Measurements from ENCODE around the gene STPG4.
"Not testable (repeated sequence)": the region's sequence is repeated elsewhere in the genome, so short reads cannot be mapped to it uniquely, and the experiment has no call there.

Gene STPG4

DNA sequence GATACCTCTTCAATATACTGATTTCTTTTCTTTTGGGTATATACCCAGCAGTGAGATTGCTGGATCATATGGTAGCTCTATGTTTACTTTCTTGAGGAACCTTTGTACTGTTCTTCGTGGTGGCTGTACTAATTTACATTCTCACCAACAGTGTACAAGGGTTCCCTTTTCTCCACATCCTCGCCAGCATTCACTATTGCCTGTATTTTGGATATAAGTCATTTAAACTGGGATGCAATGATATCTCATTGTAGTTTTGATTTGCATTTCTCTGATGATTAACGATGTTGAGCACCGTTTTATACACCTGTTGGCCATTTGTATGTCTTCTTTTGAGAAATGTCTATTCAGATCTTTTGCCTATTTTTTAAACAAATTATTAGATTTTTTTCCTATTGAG is 30.4 kb downstream of the STPG4 start:
- not testable (repeated sequence) for DNase-seq

DNA sequence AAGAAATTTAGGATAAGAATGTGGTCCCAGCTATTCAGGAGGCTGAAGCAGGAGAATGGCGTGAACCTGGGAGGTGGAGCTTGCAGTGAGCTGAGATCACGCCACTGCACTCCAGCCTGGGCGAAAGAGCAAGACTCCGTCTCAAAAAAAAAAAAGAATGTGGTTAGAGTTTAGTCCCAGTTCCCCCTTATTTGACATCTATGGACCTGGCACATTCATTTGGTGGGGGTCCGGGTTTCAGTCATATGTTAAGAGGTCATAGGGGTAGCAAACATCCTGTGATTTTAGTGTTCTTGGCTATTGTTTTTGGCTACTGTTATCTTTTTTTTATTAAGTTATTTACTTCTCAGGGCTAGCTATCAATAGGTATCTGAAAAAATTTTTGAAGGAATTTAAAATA is 34.7 kb downstream of the STPG4 start:
- DNase-seq = not testable (repeated sequence)

DNA sequence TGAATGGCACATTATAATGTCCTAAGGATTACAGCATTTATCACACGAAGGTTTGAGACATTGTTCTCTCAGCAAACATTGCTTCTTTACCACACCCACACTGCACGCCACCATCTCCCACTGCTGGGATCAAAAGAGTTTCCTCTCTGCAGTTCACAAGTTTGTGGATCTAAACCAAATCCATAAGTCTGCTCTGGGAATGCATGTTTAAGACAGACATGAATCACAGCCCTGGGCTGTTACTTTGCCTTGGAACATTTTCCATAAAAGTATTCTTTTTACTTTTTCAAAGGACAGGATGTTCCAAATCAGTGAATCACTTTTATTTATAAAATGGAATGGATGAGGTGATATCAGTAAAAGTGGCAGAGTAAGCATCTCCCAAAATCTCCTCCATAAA is 36.1 kb downstream of the STPG4 start:
- DNase-seq = no peak

DNA sequence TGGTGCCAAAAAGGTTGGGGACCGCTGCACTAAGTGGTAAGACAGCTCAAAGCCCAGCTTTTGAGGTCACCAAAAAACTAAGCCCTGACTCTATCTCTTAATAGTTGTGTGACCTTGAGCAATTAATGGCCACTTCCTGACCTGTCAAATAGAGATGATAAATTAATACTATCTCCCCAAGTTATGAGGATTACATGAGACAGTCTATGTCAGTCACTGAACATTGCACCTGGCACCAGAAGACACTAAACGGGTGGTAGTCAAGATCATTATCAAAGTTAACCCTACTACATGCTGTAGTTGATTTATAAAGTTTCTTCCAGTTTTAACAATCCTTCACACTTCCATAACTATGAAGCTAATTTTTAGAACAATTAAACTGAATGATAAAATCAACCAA is 36.5 kb downstream of the STPG4 start:
- DNase-seq = no peak

DNA sequence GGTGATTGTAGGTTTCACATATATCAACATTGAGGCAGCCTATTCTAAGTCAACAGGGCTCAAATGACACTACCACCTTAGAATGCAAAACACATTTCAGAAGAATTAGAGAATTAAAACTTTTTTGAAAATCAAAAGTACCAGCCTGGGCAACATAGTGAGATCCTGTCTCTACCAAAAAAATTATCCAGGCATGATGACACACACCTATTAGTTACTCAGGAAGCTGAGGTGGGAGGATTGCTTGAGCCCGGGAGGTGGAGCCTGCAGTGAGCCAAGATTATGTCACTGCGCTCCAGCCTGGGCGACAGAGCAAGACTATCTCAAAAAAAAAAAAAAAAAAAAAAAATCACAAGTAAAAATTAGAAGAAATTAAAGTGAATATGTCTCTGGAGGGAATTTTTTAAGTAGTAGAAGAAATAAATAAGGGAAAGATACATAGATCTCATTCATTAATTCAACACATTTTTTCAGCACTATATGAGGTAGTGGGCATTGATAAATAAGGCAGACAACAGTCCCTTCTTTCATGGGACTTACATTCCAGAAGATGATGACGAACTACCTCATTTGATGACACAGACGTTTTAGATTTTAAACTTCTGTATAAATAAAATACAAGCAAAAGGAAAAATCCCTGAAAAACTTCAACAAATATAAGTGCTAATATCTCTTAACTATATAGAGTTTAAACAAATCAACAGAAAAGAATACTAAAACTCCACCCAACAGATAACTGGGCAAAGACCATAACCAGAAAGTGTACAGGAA is 42.3 kb downstream of the STPG4 start:
- DNase-seq = no peak

DNA sequence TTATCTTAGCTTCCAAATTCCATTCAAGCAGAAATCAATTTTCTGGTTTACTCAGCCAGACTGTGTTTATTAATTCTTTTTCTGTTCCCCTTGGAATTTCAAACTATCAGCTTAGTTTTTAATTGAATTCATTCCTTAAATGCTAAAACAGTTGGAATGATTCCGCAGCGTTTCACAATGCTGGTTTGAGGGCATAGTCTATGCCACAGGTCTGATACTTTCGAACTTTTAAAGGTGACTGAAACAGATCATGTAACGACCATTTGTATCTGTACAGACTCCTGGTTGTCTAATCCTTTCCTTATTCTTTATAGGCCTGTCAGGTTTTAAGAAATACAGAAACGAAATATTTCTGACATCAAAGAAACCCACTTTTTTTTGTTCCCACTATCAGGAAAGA is 45.4 kb downstream of the STPG4 start:
- no peak for DNase-seq

DNA sequence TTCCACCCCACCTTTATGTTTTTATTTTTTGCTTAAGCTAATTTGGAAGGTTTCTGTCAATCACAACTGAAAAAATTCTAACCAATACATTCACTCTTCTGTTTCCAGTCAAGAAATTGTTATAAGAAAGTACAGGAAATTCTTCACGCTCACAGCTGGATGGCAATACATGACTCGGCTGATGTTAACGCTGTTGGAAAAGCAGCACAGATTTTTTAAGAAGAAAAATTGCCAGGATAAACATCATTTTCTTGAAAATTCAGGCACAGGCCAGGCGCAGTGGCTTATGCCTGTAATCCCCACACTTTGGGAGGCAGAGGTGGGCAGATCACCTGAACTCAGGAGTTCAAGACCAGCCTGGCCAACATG is 46.1 kb downstream of the STPG4 start:
- no peak for DNase-seq

DNA sequence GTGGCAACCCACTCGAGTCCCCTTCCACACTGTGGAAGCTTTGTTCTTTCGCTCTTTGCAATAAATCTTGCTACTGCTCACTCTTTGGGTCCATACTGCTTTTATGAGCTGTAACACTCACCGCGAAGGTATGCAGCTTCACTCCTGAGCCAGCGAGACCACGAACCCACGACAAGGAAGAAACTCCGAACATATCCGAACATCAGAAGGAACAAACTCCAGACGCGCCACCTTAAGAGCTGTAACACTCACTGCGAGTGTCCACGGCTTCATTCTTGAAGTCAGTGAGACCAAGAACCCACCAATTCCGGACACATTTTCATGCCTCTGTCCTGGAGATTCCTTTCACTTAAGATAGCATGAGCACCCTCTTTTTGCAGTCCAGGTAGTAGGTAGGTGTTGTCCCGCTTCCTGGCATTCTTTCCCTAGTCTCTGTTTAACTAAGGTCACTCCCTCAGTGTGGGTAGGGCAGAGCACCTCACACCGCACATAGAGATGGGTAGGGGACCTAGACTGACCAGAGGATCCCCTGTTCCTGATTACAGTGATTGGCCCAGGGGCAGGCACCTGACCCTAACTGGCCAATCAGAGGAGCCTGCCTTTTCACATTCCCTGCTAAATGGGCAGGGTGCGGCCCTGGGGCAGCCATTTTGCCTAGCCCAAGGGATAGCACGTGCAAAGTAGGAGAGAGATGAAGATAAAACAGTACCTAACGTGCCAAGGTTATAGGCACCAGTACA is 46.7 kb downstream of the STPG4 start:
- DNase-seq = not testable (repeated sequence)

DNA sequence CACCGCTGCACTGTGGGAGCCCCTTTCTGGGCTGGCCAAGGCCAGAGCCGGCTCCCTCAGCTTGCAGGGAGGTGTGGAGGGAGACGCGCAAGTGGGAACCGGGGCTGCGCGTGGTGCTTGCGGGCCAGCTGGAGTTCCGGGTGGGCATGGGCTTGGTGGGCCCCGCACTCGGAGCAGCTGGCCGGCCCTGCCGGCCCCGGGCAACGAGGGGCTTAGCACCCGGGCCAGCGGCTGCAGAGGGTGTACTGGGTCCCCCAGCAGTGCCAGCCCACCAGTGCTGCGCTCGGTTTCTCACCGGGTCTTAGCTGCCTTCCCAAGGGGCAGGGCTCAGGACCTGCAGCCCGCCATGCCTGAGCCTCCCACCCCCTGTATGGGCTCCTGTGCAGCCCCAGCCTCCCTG is 47.9 kb downstream of the STPG4 start:
- not testable (repeated sequence) for DNase-seq

DNA sequence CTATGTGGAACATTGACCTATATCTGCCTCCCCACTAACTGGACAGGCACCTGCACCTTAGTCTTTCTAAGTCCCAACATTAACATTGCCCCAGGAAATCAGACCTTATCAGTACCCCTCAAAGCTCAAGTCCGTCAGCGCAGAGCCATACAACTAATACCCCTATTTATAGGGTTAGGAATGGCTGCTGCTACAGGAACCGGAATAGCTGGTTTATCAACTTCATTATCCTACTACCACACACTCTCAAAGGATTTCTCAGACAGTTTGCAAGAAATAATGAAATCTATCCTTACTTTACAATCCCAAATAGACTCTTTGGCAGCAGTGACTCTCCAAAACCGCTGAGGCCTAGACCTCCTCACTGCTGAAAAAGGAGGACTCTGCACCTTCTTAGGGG is 48.9 kb downstream of the STPG4 start:
- DNase-seq = not testable (repeated sequence)

DNA sequence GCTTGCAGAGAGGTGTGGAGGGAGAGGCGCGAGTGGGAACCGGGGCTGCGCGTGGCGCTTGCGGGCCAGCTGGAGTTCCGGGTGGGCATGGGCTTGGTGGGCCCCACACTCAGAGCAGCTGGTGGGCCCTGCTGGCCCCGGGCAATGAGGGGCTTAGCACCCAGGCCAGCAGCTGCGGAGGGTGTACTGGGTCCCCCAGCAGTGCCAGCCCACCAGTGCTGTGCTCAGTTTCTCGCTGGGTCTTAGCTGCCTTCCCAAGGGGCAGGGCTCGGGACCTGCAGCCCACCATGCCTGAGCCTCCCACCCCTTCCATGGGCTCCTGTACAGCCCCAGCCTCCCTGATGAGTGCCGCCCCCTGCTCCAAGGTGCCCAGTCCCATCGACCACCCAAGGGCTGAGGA is 55.4 kb downstream of the STPG4 start:
- not testable (repeated sequence) for DNase-seq

DNA sequence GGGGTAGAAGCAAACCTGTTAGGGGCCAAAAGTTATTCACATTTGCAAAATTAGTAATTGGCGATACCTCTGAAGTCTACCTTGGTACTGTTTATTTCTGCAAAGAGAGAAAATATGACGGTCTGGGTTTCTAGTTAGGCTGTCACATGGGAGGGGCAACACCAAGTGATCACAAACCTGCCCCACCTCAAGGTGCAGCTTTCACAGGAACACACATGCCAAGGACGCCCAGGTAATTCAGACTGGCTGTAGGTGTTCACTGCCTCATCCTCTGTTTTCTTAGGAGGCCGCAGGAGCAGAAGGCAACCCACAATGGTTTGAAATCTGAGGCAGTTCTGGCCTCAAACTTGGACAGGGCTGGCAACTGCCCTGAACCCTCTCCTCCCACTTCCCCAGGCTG is 56.2 kb downstream of the STPG4 start:
- DNase-seq = no peak

DNA sequence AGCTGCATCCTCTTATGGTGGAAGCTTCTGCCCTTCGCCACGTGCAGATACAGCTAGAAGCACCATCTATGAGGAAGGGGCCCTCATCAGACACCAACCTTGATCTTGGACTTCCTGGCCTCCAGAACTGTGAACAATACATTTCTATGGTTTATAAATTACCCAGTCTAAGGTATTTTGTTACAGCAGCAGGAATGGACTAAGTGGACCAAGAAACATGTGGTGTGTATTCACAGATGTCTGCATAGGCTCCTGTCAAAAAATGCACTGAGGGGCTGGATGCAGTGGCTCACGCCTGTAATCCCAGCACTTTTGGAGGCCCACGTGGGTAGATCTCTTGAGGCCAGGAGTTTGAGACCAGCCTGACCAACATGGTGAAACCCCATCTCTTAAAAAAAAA is 57.5 kb downstream of the STPG4 start:
- DNase-seq = no peak

DNA sequence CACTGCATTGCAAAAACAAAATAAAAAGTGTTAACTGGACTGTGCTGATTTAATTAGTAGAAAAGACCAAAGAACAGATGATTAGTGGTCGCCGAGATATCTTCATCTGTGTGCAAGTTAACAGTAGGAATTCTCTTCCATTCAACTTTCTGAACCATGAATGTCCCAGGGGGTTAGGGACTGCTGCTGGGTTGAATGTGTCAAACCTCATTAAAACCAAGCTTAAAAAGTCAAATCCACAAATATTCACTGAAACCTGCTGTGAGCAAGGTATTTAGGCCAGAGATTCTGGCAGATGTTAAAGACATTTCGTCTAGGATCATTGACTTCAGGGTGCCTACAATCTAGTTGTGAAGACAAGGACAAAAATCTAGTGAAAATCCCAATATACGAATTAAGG is 58.7 kb downstream of the STPG4 start:
- no peak for DNase-seq

DNA sequence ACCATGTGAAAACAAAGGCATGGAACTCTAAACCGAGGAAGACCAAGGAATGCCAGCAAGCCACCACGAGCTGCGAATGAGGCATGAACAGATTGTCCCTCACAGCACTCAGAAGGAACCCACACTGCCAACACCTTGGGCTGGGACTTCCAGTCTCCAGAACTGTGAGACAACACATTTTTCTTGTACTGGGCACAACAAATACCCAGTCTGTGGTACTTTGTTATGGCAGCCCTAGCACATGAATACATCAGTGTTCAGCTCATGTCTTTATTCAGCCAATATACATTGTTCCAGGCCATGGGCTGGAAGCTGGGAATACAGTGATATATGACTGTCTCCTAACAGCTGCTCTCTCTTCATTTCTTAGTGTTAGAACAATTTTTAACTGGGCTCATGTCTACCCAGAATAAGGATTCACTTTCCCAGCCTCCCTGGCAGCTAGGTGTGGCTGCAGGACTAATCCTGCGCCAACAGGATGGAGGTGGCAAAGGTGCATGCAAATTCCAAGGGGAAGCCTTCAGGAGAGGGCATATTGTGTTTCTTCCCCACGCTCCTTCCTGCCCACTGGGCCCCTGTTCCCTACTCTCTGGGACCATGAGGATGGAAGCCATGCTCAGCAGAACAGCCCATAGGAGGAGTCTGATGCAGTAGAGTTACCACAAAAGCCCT is 59.6 kb downstream of the STPG4 start:
- no peak for DNase-seq

DNA sequence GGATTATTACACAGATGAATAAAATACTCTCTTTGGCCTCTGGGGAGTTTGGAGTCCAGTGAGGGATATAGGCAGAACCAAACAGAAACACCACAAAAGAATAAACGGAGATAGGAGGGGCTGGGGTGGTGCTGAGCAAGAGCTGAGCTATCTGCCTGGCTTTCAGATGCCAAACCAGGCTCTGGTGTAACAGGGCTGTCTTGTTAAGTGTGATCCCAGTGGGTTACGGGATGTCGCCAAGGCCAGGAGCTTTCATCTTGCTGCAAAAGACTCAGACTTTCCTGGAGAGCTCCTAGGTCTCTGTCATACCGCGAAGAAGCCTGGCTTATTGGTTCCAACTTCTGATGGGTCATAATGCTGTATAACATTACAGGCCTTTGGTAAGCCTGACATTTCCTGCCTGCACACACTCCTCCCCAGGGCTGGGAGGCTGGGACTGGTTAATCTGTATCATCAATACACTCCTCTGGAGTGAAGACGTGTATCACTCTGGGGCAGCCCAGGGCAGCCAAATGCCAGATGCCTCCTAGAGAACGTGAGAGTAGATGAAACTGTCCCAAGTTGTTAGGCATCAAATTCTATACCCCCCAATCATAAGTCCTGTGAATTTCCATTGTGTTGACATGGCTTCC is 60.5 kb downstream of the STPG4 start:
- DNase-seq = no peak

DNA sequence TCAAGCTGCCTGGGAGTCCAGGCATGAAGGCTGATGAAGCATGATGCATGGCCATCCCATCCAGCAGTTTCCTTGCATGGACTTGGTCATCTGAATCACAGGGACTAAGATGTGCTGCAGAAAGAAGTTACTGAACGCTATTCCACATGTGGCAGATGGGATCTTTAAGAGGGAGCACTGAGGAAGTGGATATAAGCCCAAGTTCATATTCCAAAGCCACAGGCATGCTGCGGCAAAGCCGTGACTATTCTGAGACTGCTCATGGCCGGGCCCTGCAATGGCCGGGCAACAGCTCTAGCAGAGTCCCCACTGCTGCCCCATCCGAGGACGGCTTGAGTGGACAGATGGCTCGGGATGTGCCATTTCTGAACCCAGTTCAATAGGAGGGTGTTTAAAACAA is 61.5 kb downstream of the STPG4 start:
- no peak for DNase-seq

DNA sequence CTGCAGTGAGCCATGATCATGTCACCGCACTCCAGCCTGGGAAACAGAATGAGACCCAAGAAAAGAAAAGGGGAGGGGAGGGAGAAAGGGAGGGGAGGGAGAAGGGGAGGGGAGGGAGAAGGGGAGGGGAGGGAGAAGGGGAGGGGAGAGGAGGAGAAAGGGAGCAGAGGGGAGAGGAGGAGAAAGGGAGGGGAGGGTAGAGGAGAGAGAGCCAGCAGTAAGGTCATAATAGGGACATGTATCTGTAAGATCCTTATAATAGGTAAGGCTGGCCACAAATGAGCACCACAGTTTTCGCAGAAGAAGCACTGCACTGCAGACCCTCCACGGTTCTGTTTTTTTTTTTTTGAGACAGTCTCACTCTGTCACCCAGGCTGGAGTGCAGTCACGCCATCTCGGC is 62.6 kb downstream of the STPG4 start:
- no peak for DNase-seq

DNA sequence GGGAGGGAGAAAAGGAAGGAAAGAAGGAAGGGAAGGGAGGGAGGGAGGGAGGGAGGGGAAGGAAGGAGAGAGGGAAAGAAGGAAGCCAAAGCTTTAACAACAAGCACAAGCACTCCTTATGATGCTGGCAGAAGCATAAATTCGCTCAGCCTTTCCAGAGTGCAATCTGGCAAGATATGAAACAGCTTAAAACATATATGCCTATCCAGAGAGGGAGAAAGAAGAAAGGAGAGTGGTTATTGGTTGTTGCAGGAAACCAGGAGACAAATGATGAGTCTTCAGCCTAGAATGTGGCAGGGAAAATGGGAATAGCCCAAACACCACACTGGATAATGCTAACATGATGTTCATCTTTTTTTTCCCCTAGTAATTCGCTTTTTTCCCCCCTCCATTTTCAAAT is 64.0 kb downstream of the STPG4 start:
- DNase-seq = no peak

DNA sequence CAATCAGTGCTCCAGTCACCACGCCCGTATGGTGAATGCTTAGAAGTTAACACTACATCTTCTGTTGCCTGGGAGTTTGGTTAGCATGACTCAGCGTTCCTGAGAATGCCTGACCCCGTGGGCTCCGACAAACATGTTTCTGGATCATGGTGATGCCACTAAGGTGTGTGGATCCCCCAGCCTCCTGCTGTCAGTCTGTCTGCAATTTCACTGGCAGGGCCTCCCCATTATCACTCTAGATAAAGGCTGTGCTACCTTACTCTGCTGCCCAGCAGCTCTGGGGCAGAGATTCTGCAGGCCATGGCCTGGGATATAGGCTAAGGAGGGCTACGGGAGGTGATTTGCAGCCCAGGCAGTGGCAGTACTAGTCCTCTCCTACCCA is 66.0 kb downstream of the STPG4 start:
- DNase-seq = peak; percentile 71

DNA sequence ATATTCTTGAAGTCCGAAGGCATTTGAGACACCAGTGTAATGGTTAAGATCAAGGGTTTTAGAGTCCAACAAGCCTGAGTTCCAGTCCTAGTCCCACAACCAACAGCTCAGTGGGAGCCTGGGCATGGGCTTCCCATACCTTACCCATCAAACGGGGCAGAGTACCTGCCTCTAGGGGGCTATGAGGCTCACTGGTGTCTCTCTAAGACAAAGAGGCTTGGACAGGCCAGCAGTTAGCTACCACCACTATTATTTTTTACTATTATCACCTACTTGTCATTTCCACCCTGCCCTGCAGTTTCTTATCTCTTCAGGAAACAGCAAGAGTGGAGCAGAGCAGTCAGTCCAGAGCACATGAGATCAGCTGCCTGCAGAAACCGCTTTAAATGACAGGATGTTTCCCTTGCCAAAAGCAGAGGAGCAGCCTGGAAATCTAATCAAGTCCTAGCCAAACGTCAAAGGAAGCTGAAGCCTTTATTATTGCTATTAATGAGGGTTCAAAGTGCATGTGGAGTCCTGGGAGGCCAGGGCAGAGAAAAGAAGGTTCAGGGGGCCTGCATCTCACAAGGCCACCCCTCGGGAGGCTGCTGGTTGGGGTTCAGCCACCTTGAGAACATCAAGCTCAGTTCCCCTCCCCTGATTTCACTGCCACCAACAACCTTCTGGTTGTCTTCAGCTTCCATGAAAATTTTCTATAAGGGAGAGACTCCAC is 66.6 kb downstream of the STPG4 start:
- peak; percentile 86 for DNase-seq

DNA sequence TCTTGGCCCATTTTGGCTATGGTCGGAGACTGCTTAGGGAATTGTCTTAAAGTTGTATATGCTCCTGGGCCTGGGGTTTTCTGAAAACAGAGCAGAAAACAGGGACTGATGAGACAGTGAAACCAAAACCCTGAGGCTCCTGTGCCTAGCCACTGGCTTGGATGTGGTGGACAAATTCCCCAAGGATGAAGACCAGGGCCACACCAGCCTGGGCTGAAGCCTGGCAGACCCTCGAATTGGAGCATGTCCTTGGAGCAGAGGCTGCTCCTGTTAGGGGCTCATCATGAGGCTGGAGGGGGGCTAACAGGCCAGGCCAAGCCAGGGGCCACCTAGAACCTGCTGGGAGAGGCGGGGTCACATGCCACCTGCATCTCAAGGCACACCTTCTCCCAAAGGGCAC is 68.1 kb downstream of the STPG4 start:
- no peak for DNase-seq

DNA sequence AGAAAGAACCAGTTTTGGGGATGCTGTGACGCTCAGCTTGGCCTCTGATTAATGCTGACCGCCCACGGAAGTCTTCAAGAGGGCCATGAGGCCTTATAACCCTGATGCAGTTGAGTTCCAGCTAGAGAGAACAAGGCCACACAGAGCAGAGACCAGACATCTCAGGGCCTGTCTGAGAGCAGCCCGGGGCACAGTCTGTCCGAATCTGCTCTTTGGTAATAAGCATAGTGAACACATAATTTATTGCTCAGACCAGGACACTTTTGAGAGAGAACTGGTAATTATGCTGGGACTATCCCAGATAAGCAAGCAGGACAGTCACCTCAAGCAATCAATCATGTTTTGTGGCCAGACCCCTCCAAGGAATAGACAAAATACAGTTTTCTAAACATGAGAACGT is 68.5 kb downstream of the STPG4 start:
- no peak for DNase-seq
